ENCODE data around the gene HES5.

GRCh38 chr1:2573250-2573920 lies 43.3 kb upstream of the HES5 start:
- no peak for TF ChIP-seq CTCF (conservative IDR thresholded peaks at IDR 0.05; ENCODE audit: low read depth, low read length)
- TF ChIP-seq RAD21 (IDR thresholded peaks at IDR 0.05; ENCODE audit: low read length): no peak
- TF ChIP-seq POLR2A (IDR thresholded peaks at IDR 0.05; ENCODE audit: low read depth, low read length): no peak
- no peak for TF ChIP-seq MXI1 (IDR thresholded peaks at IDR 0.05; ENCODE audit: borderline replicate concordance, low read depth, low read length)
- no peak for TF ChIP-seq SMC3 (IDR thresholded peaks at IDR 0.05; ENCODE audit: low read depth, low read length)
- TF ChIP-seq, protein P1, sequence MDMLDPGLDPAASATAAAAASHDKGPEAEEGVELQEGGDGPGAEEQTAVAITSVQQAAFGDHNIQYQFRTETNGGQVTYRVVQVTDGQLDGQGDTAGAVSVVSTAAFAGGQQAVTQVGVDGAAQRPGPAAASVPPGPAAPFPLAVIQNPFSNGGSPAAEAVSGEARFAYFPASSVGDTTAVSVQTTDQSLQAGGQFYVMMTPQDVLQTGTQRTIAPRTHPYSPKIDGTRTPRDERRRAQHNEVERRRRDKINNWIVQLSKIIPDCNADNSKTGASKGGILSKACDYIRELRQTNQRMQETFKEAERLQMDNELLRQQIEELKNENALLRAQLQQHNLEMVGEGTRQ (IDR thresholded peaks at IDR 0.05; ENCODE audit: low read depth, low read length): no peak
- no peak for TF ChIP-seq CEBPB (IDR thresholded peaks at IDR 0.05; ENCODE audit: low read depth, low read length)
- TF ChIP-seq MAFK (IDR thresholded peaks at IDR 0.05; ENCODE audit: low read depth, low read length): no peak
- no peak for TF ChIP-seq MAZ (IDR thresholded peaks at IDR 0.05; ENCODE audit: borderline replicate concordance, low read depth, low read length)
- TF ChIP-seq, protein P2, sequence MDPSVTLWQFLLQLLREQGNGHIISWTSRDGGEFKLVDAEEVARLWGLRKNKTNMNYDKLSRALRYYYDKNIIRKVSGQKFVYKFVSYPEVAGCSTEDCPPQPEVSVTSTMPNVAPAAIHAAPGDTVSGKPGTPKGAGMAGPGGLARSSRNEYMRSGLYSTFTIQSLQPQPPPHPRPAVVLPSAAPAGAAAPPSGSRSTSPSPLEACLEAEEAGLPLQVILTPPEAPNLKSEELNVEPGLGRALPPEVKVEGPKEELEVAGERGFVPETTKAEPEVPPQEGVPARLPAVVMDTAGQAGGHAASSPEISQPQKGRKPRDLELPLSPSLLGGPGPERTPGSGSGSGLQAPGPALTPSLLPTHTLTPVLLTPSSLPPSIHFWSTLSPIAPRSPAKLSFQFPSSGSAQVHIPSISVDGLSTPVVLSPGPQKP (IDR thresholded peaks at IDR 0.05; ENCODE audit: borderline replicate concordance, low read depth, low read length): no peak
- TF ChIP-seq FOS (IDR thresholded peaks at IDR 0.05; ENCODE audit: low read depth, low read length): no peak
